HepG2 (cell line): ENCODE measurements around the gene TRABD. TPM values are rescaled to one million over a fixed set of nuclear protein-coding genes. Genes with fewer than 3 reads are reported as not detected.

Experiments used
- ZNF281 ChIP-seq: sonication (generic); formaldehyde crosslinking; IDR thresholded peaks from 2 replicates; pipeline ENCODE4 v1.4.0; 2020; ENCODE audit warnings: missing genetic modification reagents, borderline replicate concordance
- polyA plus RNA-seq, 8 experiments: library from polyadenylated mRNA; depleted of rRNA in 3 of 8; stranded (reverse) in 7 of 8; unstranded in 1 of 8; fragments of >200 nt; fragmentation: Illumina TruSeq in 4 of 8; extraction: Trizol in 4 of 8; gene quantifications; 2 replicates each; pipeline versions ENCODE4 v1.2.1 to v1.2.3, GENCODE V29; 2011 to 2016; ENCODE audit warnings: low read depth in 4 of 8, missing spikeins in 1 of 8, mixed read lengths in 1 of 8; ENCODE audit not compliant: insufficient read depth in 1 of 8
- total RNA-seq, 5 experiments: library from RNA; depleted of rRNA; stranded (reverse); fragments of >200 nt; fragmentation: Illumina TruSeq; extraction: Trizol; gene quantifications; 2 replicates each; pipeline ENCODE4 v1.2.3, GENCODE V29; 2016; ENCODE audit warnings: low read depth in 1 of 5
- TF ChIP-seq, protein P1 (sequence below): sonication (generic); formaldehyde crosslinking; IDR thresholded peaks from 2 replicates; pipeline ENCODE4 v1.4.0; 2020; ENCODE audit warnings: missing genetic modification reagents

The TRABD gene
- total and polyA plus RNA-seq, 2 of the 13 experiments (the other 11 are each of a cell fraction or from before 2014, with no cell fraction given) = 21.5 to 28.9 TPM

- TF ChIP-seq, protein P1, sequence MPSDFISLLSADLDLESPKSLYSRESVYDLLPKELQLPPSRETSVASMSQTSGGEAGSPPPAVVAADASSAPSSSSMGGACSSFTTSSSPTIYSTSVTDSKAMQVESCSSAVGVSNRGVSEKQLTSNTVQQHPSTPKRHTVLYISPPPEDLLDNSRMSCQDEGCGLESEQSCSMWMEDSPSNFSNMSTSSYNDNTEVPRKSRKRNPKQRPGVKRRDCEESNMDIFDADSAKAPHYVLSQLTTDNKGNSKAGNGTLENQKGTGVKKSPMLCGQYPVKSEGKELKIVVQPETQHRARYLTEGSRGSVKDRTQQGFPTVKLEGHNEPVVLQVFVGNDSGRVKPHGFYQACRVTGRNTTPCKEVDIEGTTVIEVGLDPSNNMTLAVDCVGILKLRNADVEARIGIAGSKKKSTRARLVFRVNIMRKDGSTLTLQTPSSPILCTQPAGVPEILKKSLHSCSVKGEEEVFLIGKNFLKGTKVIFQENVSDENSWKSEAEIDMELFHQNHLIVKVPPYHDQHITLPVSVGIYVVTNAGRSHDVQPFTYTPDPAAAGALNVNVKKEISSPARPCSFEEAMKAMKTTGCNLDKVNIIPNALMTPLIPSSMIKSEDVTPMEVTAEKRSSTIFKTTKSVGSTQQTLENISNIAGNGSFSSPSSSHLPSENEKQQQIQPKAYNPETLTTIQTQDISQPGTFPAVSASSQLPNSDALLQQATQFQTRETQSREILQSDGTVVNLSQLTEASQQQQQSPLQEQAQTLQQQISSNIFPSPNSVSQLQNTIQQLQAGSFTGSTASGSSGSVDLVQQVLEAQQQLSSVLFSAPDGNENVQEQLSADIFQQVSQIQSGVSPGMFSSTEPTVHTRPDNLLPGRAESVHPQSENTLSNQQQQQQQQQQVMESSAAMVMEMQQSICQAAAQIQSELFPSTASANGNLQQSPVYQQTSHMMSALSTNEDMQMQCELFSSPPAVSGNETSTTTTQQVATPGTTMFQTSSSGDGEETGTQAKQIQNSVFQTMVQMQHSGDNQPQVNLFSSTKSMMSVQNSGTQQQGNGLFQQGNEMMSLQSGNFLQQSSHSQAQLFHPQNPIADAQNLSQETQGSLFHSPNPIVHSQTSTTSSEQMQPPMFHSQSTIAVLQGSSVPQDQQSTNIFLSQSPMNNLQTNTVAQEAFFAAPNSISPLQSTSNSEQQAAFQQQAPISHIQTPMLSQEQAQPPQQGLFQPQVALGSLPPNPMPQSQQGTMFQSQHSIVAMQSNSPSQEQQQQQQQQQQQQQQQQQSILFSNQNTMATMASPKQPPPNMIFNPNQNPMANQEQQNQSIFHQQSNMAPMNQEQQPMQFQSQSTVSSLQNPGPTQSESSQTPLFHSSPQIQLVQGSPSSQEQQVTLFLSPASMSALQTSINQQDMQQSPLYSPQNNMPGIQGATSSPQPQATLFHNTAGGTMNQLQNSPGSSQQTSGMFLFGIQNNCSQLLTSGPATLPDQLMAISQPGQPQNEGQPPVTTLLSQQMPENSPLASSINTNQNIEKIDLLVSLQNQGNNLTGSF (CRISPR knock-in tag) = no peak
- peak; percentile 48; the same call in 1 of the 2 replicates for TF ChIP-seq ZNF281 (CRISPR knock-in tag)
Observed at GRCh38 chr22:50218153-50218995, 32.7 kb downstream of the TRABD start (continued).
